Ovary (tissue), 9 donors: ENCODE results near the gene ARVCF. TPM values are rescaled to one million over a fixed set of nuclear protein-coding genes. Genes with fewer than 3 reads are reported as not detected.

Experiments used
- DNase-seq, 5 donors: peaks; one replicate each; pipeline ENCODE4 v3.0.0-alpha.2; 2019 to 2020
- H3K27ac ChIP-seq, 2 donors: fragments of 200-600 bp; one replicate each; pipeline versions ENCODE4 v1.5.1 to v1.8.0; 2019 to 2022
- H3K27me3 ChIP-seq: fragments of 200-600 bp; one replicate; pipeline ENCODE4 v1.8.0; 2022
- H3K36me3 ChIP-seq: fragments of 200-600 bp; sonication (generic); one replicate; pipeline ENCODE4 v1.5.1; 2019
- H3K4me1 ChIP-seq: one replicate; pipeline ENCODE4 v1.8.1; 2013; ENCODE audit warnings: mild to moderate bottlenecking, moderate library complexity; ENCODE audit not compliant: insufficient read depth
- H3K4me3 ChIP-seq: fragments of 200-600 bp; sonication (generic); one replicate; pipeline ENCODE4 v1.5.1; 2017
- H3K9me3 ChIP-seq, 2 donors: fragments of 200-600 bp in 1 of 2; sonication (generic) in 1 of 2; one replicate each; pipeline versions ENCODE4 v1.5.1 to v1.8.1; 2013 to 2019; ENCODE audit warnings: mild to moderate bottlenecking in 1 of 2, moderate library complexity in 1 of 2
- CTCF ChIP-seq, 3 donors: fragments of 450-650 bp in 2 of 3; fragments of 200-600 bp in 1 of 3; IDR thresholded peaks; one replicate each; pipeline versions ENCODE4 v1.5.1 to v1.8.0; 2016 to 2022; ENCODE audit warnings: antibody characterized with exemption in 3 of 3, mild to moderate bottlenecking in 1 of 3
- EP300 ChIP-seq: sonication (generic); formaldehyde crosslinking; IDR thresholded peaks from one replicate; pipeline ENCODE4 v1.6.1; 2017; ENCODE audit warnings: antibody characterized with exemption
- POLR2A ChIP-seq: fragments of 450-650 bp; IDR thresholded peaks from one replicate; pipeline ENCODE4 v1.6.1; 2017; ENCODE audit warnings: antibody characterized with exemption, mild to moderate bottlenecking, moderate library complexity
- WGBS, 3 donors: extraction: QIAGEN DNeasy Blood & Tissue Kit in 1 of 3; methylation state at CpG; one replicate each; pipeline versions ENCODE4 v1.1.5 to v1.1.7; 2013 to 2017; 5-methylcytosine and 5-hydroxymethylcytosine counted together
- intact Hi-C, 4 donors: fragments of 100-400 bp; cut with DNase I; formaldehyde crosslinking; loops; one replicate each; pipeline versions ENCODE4 v1.11.0 to v1.15.1; 2022 to 2023
- polyA plus RNA-seq, 2 donors: library from polyadenylated mRNA; stranded (reverse); fragments of 200-250 nt in 1 of 2; fragments of 350-450 nt in 1 of 2; fragmentation: Illumina TruSeq in 1 of 2; extraction: RNeasy Lipid Tissue Mini Kit (QIAGEN cat#74804) in 1 of 2; gene quantifications; one replicate each; pipeline ENCODE4 v1.2.3, GENCODE V29; 2013 to 2014
- total RNA-seq, 7 donors: library from RNA; depleted of rRNA in 2 of 7; stranded (reverse); fragments of >200 nt in 2 of 7; fragmentation: NEBNext Ultra II Directional in 3 of 7; extraction: Animal tissue kit (Norgen Biotek cat#: 25700) in 3 of 7; gene quantifications; one replicate each; pipeline versions ENCODE4 v1.1.0 to v1.2.4, GENCODE V29; 2016 to 2023
- donor health status: DM: no; HTN: no; CAD: no; lungs with moderate emphysema.
- donor health status: DM: no; HTN: no; CAD: no.
- donor health status: Bipolar disorder and iron deficiency.
- donor health status: DM: yes; HTN: yes; CAD: no.
- donor health status: DM: no; HTN: no; CAD: no.
- donor health status: DM: yes; HTN: yes; CAD: no.

Gene ARVCF
- total and polyA plus RNA-seq, 9 donors: 0.42 to 23.8 (median 14.0) TPM

GRCh38 chr22:19931514-19931913, 85.1 kb downstream of the ARVCF start:
- no peak for DNase-seq
- Histone ChIP-seq H3K4me1 (no peaks in the 10 kb centered on the region), H3K27me3 (no peaks in the 10 kb centered on the region), H3K9me3 (no peaks in the 10 kb centered on the region), H3K27ac (no peak overlapping the region), H3K36me3 (no peaks in the 10 kb centered on the region), H3K4me3 (no peak overlapping the region)
- intact Hi-C loops: no loop called here
- TF ChIP-seq EP300 (no peak), CTCF (IDR thresholded peaks at IDR 0.05) (no peak), POLR2A (no peak)
- 95 to 98% (median 97%) methylated on average over 8 of the region's 8 CpGs for WGBS, 3 donors

- Histone ChIP-seq H3K27ac (no peak overlapping the region), H3K36me3 (no peaks in the 10 kb centered on the region), H3K27me3 (no peaks in the 10 kb centered on the region), H3K9me3 (no peaks in the 10 kb centered on the region), H3K4me3 (no peak overlapping the region), H3K4me1 (no peaks in the 10 kb centered on the region)
- intact Hi-C loops: no loop called here
- TF ChIP-seq EP300 (no peak), POLR2A (no peak), CTCF (IDR thresholded peaks at IDR 0.05) (no peak)
- 89 to 91% (median 91%) methylated on average over 21 of the region's 21 CpGs for WGBS, 3 donors
- no peak for DNase-seq
These were observed 85.8 kb downstream of the ARVCF start for GRCh38 chr22:19930551-19931486.

- intact Hi-C loops: no loop called here
- H3K4me1 ChIP-seq: no peaks in the 10 kb centered on the region
- H3K27ac ChIP-seq: no peak overlapping the region
- H3K27me3 ChIP-seq: no peaks in the 10 kb centered on the region
- H3K36me3 ChIP-seq: no peaks in the 10 kb centered on the region
- WGBS, 3 donors: 90 to 92% (median 91%) methylated on average over 21 of the region's 21 CpGs
- no peak overlapping the region for H3K4me3 ChIP-seq
- TF ChIP-seq CTCF (IDR thresholded peaks at IDR 0.05) (no peak), EP300 (no peak), POLR2A (no peak)
- no peak for DNase-seq
- H3K9me3 ChIP-seq: no peaks in the 10 kb centered on the region
These were observed 86.8 kb downstream of the ARVCF start for GRCh38 chr22:19929586-19930550.

GRCh38 chr22:19928207-19928606, 88.4 kb downstream of the ARVCF start:
- Histone ChIP-seq H3K4me1 (no peaks in the 10 kb centered on the region), H3K27ac (no peak overlapping the region), H3K27me3 (no peaks in the 10 kb centered on the region), H3K36me3 (no peaks in the 10 kb centered on the region), H3K9me3 (no peaks in the 10 kb centered on the region), H3K4me3 (no peak overlapping the region)
- intact Hi-C loops: no loop called here
- TF ChIP-seq CTCF (IDR thresholded peaks at IDR 0.05) (no peak), EP300 (no peak), POLR2A (no peak)
- WGBS, 3 donors: 79 to 87% (median 82%) methylated on average over 11 of the region's 11 CpGs
- DNase-seq: no peak
